GM18517 (cell line): ENCODE results near the gene RAP1GAP2.
"Not testable (repeated sequence)": the region's sequence is repeated elsewhere in the genome, so short reads cannot be mapped to it uniquely, and the experiment has no call there.

Source experiments
- ATAC-seq: cut with Tn5 transposase; IDR thresholded peaks from one replicate; pipeline ENCODE4 v1.9.1; 2021; ENCODE audit warnings: mild to moderate bottlenecking, moderate library complexity; ENCODE audit not compliant: unreplicated experiment

RAP1GAP2 gene

GRCh38 chr17:3035256-3035967 lies 239.2 kb downstream of the RAP1GAP2 start:
- ATAC-seq, result no peak

GRCh38 chr17:3035968-3036280 lies 239.7 kb downstream of the RAP1GAP2 start:
- ATAC-seq, result no peak

GRCh38 chr17:3036800-3037199 lies 240.6 kb downstream of the RAP1GAP2 start:
- no peak for ATAC-seq

- ATAC-seq, result no peak
Observed at GRCh38 chr17:3037259-3037658, 241.0 kb downstream of the RAP1GAP2 start.

- no peak for ATAC-seq
Observed at GRCh38 chr17:3038941-3039340, 242.7 kb downstream of the RAP1GAP2 start.

GRCh38 chr17:3039736-3040135 lies 243.5 kb downstream of the RAP1GAP2 start:
- ATAC-seq, result no peak

- no peak for ATAC-seq
Observed at GRCh38 chr17:3040882-3041281, 244.6 kb downstream of the RAP1GAP2 start.

GRCh38 chr17:3043737-3044365 lies 247.6 kb downstream of the RAP1GAP2 start:
- ATAC-seq, result no peak

- ATAC-seq, result no peak
Observed at GRCh38 chr17:3046753-3047152, 250.5 kb downstream of the RAP1GAP2 start.

GRCh38 chr17:3048727-3049471 lies 252.7 kb downstream of the RAP1GAP2 start:
- ATAC-seq, result peak; percentile 91

GRCh38 chr17:3049705-3050295 lies 253.6 kb downstream of the RAP1GAP2 start:
- no peak for ATAC-seq

GRCh38 chr17:3054868-3055267 lies 258.6 kb downstream of the RAP1GAP2 start:
- not testable (repeated sequence) for ATAC-seq

GRCh38 chr17:3062824-3063377 lies 266.7 kb downstream of the RAP1GAP2 start:
- ATAC-seq, result not testable (repeated sequence)

GRCh38 chr17:3063507-3063906 lies 267.3 kb downstream of the RAP1GAP2 start, which contains the start of gene OR1D5:
Gene OR1D5, minus strand, starts transcription at chr17:3063607. Its CDS starts 0 bp downstream, at chr17:3063607.
- not testable (repeated sequence) for ATAC-seq

- not testable (repeated sequence) for ATAC-seq
Observed at GRCh38 chr17:3065192-3065591, 269.0 kb downstream of the RAP1GAP2 start.

GRCh38 chr17:3073850-3074249 lies 277.6 kb downstream of the RAP1GAP2 start:
- not testable (repeated sequence) for ATAC-seq
